Stimulated activated CD4-positive, alpha-beta T cell treated with anti-CD3 and anti-CD28 coated beads, Interleukin-1b, Interleukin-23, amount 100 ng/mL, for 48 hours (primary cell): ENCODE data around the gene TMEM214.
A peak's percentile ranks its signal among the peaks of the same experiment; 100 is the strongest.

ENCODE experiments used
- DNase-seq: peaks from one replicate; pipeline ENCODE4 v3.0.0-alpha.2; 2020

Gene TMEM214

DNA sequence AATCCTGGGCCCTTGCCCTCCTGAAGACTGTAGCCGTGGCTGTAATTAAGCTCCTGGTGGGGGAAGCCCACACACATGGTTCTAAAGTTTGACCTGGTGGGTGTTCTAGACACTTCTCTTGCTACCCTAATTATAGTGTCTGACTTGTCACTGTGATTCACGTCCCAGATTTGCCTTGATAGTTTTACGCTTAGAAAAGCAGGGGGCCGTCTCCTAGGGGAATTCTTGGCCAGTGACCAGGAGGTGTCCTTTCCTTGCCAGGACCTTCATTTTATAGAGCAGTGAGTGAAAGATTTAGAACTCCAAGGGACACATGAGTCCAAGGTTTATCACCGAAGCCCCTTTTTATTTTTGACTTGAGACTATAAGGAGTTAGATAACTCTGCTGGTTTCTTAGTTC lies 9.0 kb downstream of the TMEM214 start:
- DNase-seq: no peak

DNA sequence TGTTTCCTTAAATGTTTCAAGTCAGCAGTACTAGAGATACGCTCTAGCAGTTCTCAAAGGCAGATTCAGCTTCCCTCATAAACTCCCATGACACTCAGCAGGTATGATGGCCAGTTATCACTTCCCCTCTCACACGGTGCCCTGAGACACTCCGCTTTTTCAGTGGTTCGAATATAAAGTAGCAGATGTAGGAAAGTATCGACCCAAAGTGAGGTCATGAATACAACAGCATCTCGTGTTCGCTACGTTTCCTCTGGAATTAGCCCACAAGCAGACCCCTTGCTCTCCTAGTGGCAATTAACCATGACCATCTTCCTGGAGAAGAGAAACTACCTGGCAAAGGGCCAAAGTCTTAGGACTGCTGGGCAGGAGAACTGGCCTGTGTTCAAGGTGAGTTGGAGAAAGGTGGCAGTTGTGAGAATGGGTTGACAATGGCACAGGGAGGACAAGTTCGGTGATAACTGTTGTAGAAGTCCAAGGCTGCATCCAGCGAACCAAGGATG lies 9.4 kb downstream of the TMEM214 start:
- DNase-seq: no peak

DNA sequence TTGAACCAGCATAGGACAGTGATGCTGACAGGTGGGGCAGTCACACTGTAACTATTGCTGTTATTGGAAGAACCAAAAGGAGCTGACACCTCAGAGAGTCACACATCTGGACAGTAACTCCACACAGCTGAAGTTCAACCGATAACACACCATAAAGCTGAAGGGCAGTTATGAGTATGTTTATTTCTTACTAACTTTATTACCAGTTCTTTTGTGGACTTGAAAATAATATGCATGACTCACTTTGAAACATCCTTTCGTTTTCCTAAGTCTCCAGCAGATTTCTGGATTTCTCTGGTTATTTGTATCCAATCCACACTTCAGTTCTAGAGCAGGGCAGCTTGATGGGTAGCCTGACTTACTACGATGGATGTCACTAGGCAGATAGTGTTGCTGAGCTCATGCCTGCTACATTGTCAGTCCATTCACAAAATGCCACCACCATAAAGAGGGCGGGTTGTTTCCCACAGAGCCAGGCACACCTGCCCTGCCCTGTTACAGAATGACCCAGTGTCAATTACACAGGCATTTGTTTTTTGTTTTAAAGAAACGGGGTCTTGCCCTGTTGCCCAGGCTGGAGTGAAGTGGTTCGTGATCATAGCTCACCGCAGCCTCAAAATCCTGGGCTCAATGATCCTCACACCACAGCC lies 10.3 kb downstream of the TMEM214 start:
- DNase-seq: no peak

DNA sequence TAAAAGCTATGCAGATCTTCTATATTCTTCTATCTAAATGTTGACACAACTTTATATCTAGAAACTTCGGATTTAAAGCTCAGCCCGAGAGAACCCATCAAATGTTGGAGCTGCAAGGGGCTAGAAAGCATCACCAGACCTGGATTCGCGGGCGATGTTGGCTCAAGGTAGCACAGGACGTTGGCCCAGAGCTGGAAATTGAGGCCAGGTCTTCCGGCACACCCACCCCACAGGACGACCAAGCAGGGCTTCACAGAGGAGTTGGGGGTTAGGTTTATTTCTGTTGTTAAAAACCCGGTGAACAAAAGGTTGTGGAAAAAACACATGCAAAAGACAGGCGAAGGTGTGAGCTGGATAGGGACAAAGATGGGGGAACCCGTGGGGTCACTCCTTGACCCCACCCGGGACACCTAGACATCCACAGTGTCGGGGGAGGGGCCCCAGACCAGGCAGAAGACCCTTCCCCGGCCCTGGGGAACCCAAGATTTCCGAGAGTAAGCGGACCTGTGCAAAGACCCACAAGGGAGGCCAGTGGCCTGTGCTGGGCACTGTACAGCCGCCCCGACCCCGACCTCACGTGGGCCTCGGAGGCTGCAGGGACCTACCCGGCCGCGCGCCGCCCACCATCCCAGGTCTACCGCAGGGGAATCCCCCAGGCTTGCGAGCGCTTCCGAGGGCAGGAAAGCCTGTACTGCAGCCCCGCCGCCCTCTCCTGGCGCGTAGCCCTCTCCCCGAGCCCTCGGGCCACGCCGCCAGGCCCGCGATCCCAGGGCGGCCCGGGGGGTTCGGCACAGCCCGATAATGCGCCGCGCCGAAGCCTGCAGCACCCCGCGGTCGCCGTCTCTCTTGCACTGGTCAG lies 16.9 kb downstream of the TMEM214 start:
- DNase-seq: peak; percentile 67

DNA sequence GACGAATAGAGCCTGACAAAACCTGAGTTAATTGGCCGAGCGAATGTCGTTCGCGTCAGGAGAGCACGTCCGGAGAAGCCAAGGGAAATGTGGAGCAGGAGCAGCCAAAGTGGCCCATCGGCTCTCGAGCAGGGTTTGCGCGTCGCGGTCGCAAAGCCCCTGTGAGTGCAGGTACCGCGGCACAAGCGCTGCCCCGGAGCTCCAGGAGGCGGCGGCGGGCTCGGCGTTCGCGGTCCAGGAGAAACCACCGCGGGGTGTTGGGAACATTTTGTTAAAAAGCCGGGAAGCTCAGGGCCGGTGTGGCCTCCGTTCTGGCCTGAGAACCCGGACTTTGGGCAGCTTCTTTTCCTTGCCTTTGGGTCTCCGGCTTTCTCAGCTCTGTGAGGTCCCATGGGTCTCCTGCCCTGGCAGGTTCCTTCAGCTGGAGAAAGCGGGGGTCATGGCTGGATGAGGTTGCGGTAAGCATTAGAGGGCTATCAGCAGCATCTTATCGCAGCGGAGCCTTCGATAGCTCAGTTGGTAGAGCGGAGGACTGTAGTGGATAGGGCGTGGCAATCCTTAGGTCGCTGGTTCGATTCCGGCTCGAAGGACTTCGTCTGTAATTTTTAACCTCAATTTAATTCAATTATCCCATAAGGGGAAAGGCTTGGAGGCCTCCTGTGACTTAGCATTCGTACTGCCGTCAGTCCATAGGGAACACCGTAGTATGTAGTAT lies 17.7 kb downstream of the TMEM214 start:
- peak; percentile 92 for DNase-seq

DNA sequence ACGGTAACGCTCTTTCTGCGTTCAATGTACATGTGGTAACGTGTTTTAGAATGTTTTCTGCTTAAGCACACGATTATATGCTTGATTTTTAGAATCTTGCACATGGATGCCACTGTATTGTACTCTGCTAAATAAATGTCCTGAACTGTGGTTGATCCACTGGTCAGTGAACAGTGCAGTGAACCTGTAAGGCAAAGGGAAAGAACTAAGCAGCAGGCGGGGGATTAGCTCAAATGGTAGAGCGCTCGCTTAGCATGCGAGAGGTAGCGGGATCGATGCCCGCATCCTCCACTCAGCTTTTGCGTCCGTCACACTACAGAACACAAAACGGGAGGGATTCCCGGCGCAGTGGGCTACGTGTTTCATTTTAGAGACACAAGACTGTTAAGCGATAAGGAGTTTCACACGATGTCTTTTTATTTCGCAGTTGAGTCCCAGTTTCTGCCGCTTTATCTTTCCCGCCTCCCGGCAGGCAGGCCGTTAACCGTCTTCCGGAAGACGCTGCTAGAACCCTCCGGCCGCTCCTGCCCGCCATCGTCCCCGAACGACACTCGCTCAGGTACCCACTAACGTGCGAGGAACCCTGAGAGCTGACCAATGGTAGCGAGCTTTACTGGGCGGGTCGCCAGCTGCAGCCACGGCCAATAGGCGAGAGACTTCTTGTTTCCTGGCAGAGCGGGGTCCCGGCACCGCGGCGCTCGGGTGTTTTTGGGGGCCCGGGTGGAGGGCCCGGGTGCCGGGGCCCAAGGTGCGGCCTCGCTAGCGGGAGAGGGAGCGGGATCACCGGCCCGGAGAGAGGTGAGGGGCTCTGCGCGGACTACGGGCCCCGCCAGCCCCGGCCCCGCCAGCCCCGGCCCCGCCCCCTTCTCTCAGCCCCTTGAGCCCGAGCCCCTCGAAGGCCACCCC lies 18.5 kb downstream of the TMEM214 start, which contains the start of gene AGBL5:
Gene AGBL5, plus strand, starts transcription at position 673 of the 906 bp plus-strand sequence. CDS start 1,291 bp downstream, outside the sequence.
- peak; percentile 96 for DNase-seq

DNA sequence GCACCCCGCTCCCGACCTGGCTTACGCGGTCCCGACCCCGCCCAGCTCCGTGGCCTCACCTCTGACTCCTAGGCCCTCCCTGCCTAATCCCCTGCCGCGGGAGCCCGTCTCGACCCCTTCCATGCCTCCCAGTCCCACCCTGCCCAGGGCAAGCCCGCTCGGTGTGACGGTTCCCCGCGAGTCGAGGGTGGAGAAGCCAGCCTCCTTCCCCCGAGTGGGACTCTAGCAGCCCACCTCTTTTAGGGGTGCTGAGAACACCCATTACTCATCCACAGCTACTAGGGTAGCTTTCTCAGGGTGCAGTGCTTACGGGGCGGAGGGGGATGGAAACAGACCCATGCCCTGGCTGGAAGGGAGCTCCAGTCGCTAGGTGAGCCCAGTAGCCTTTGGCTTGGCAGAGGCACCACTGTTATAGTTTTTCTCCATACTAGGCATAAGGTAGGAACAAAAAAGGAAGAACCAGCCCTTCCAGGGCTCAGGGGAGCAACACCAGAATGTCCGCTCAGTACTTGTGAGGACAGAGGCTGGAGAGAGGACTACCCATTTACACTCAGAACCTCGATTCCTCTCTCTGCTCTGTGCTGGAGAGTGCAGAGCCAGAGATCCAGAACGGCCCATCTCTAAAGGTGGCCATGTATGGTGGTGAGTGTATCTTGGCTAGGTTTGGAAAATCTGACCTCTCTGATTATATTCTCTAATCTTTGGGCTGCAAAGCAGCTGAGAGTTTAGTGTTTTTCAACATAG lies 19.3 kb downstream of the TMEM214 start:
- DNase-seq: peak; percentile 37

DNA sequence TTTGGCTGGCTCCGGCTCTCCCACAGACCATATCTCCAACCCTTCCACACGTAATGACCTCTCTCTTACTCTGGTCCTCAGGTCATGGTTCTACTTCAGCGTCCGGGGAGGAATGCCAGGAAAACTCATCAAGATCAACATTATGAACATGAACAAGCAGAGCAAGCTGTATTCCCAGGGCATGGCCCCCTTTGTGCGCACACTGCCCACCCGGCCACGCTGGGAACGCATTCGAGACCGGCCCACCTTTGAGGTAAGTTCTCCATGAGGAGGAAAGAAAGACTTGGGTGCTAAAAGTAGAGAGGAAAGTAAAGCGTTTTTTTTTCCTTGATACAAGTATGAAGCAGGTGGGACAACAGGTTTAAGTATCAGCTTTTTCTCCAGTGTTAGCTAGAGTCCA lies 20.6 kb downstream of the TMEM214 start:
- DNase-seq: no peak

DNA sequence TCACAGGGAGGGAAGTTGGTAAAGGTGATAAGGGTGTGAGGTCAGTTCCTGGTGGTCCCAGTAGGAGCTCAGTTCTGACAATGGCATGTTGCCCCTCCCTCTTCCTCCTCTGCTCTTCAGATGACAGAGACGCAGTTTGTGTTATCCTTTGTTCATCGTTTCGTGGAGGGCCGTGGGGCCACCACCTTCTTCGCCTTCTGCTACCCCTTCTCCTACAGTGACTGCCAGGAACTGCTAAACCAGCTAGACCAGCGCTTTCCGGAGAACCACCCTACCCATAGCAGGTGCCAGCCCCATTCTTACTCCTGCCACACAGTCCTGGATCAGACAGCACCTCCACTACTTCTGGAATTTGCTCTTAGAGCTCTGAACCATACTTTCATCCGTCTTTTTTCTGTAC lies 21.0 kb downstream of the TMEM214 start:
- DNase-seq: no peak

DNA sequence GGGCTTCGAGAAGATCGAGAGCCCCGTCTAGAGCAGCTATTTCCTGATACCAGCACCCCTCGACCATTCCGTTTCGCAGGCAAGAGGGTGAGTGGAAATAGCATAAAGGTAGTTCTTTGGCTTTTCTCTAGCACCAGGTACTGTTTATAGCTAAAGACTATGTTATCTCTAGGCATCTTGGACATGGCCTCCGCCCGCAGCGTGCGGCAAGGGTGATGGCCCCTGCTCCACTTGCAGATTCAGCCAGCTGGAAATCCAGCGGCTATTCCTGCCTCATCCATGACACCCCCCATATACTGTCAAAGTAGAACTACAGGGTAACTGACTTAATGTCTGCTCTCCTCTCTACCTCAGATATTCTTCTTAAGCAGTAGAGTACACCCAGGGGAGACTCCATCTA lies 22.0 kb downstream of the TMEM214 start:
- no peak for DNase-seq

DNA sequence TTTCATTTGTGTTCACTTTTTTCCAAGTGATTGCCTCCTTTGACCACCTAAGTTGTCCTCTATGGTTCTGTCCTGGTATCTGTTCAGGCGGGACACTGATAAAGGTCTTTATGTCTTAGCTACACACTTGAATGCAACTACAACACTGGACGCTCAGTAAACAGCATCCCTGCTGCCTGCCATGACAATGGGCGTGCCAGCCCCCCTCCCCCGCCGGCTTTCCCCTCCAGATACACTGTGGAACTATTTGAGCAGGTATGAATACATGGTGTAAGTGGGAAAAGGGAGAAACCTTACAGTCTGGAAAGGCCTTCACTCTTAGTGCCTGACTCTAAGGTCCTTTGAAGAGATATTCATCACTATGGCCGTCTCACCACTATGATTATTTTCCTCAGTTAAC lies 24.4 kb downstream of the TMEM214 start:
- DNase-seq: no peak

DNA sequence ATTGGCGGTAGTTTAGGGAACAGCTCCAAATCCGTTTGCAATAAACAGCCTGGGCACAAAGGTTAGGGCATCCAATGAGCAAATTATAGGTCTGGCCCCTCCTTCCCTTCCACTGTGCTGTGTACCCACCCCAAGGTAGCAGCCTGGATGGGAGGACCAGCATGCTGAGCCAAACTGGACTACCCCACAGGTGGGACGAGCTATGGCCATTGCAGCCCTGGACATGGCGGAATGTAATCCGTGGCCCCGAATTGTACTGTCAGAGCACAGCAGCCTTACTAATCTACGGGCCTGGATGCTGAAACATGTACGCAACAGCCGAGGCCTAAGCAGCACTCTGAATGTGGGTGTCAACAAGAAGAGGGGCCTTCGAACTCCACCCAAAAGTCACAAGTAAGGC lies 25.4 kb downstream of the TMEM214 start:
- DNase-seq: no peak

DNA sequence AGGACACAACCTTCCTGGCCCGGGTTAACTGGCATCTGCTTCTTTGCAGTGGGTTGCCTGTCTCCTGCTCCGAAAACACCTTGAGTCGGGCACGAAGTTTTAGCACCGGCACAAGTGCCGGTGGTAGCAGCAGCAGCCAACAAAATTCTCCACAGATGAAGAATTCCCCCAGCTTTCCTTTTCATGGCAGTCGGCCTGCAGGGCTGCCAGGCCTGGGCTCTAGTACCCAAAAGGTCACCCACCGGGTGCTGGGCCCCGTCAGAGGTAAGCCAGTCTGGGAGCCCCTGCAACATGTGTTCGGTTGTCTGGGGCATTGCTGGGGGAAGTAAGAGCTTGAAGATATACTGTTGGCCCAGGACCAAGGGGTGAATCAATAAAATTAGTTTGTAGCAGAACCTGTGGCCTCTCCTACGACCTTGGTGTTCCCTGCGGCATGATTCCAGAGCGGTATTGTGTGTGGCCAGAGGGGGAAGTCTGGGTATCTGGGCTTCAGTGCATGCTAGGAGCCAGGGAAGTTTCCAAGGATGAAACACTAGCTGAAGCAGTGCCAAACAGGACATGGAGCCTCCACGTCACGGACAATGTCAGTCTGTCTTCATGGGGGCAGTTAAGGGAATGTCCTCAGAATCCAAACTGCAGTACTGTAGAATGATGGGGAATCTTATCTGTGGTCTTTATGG lies 26.5 kb downstream of the TMEM214 start:
- no peak for DNase-seq

DNA sequence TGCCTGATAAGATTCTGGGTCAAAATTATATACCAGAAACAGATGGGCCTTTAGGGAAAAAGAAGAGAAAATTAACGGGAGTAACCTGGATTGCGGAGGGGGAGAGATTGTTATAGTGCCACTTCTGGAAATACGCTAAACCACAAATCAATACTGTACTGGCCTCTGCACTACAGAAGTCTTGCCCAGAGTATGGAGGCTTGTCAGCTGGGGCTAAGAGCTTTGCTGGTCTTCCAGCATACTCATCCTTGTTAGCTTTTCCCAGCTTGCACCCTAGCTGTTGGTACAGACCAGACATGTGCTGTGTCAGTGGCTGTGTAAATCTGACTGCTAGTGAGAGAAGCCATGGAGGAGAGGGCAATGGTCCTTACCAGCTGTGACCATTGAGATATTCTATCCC lies 27.6 kb downstream of the TMEM214 start:
- DNase-seq: no peak

DNA sequence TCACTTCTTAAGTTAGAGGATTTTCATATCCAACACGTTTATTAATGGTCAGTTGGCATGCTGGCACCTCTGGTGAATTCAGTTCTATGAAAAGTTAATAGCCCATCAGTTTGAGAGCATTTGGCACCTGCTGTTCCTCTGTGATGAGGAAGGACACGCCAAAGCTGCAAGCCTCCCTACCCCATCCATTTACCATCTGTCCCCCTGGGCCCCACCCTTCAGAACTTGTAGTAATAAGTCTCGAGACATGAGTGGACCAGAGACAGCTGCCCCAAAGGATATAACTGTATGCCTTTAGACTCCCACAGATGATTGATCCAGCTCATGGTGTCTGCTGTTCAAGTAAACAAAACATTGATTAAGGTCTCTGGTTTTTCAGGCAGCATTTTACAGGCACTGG lies 32.4 kb downstream of the TMEM214 start:
- DNase-seq: no peak

DNA sequence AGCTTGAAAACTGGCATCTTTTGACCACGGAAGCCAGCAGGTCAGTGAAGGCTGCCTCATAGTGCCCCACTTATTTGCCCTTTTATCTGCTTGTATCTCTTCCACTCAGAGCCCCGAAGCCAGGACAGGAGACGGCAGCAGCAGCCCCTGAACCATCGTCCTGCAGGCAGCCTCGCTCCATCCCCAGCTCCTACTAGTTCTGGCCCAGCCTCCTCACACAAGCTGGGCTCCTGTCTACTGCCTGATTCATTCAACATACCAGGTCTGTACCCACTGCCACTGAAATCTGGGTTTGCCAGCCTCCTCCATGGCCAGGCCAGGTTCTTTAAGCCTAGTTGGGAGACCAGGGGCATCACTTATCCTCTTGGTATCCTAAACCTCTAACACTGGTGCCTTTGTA lies 34.6 kb downstream of the TMEM214 start:
- no peak for DNase-seq

DNA sequence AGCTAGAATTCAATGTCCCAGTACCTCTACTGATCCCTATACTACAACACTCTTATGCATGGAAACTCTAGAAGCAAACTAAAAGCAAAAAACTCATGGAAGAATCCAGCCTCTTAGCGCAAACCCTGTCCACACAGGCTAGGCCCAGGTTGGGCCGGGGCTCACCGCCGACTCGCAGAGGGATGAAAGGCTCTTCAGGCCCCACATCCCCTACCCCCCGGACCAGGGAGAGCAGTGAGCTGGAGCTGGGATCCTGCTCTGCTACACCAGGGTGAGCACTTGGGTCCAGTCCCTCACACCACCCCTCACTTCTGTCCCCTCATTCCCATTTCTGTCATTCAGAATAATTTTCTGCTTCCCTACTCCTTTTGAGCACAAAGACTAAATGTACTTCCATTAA lies 36.7 kb downstream of the TMEM214 start:
- DNase-seq: no peak

DNA sequence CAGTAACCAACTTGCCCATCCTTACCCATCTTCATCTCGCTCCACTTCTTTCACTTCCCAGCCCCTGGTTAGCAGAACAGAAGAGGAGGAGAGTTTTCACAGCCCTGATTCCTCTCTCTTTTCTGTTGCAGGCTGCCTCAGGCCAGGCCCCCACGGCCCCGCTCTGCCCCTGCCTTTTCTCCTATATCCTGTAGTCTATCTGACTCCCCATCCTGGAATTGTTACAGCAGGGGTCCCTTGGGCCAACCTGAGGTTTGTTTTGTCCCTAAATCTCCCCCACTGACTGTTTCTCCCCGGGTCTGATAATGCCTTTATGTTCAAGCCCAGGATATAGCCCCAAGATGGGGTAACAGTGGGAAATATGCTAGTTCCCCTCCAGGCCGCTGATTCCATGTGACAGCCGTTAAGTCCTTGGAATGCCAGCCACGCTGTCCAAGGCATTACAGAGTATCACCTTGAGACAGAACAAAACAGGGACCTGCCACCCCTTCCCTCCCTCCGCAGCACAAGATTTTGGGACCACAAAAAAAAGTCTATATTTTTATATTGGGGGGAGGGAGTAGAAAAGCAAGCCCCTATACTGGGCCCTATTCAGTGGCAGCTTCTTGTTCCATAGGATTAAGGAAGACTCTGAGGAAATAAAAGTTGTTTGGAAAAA lies 37.3 kb downstream of the TMEM214 start:
- DNase-seq: no peak

DNA sequence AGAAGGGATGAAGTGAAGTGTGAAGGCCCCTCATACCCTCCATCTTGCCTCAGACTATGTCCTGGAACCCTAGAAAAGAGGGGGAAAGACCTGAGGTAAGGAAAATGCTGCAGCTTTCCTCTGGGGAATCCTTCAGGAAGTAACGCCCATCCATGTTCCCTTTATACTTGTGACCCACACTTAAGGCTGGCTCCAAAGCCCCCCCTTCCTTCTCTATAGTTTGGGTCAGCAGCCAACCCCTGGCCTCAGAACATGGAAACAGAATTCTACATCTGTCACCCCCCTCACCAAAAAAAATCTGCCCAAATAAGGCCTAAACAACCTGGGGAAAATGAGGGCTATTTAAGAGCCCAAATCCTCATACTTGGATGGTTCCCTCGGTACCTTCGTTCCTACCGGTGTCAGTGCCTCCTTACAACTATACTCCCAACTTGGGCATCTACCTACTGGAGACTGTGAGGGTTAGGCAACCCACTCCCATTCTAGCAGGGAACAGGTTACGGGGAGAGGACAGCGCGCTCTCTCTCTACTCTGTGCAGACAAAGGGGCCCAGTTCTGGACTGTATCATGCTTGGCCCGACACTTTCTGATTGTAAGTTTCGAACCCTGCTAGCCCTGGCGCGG lies 38.0 kb downstream of the TMEM214 start:
- DNase-seq: no peak
